ENCODE data around the gene ADRA2C. TPM values are rescaled to one million over a fixed set of nuclear protein-coding genes. Genes with fewer than 3 reads are reported as not detected.

Gene ADRA2C
- total RNA-seq, 1 experiment from 2014 or later: 7.9 TPM

GRCh38 chr4:3771939-3772495 is 5.8 kb downstream of the ADRA2C start:
- in situ Hi-C loops (cut with HindIII; ENCODE audit: low sequenced_read_pairs): no loop called here
- DNase-seq (ENCODE audit: low spot score): no peak

- DNase-seq (ENCODE audit: low spot score): no peak
- in situ Hi-C loops (cut with HindIII; ENCODE audit: low sequenced_read_pairs): no loop called here
Measured at GRCh38 chr4:3772632-3773031, 6.4 kb downstream of the ADRA2C start.

- DNase-seq (ENCODE audit: low spot score): peak; percentile 72
- in situ Hi-C loops (cut with HindIII; ENCODE audit: low sequenced_read_pairs): no loop called here
Measured at GRCh38 chr4:3773552-3774001, 7.4 kb downstream of the ADRA2C start.

GRCh38 chr4:3774253-3774883 is 8.2 kb downstream of the ADRA2C start:
- in situ Hi-C loops (cut with HindIII; ENCODE audit: low sequenced_read_pairs): no loop called here
- DNase-seq (ENCODE audit: low spot score): no peak

GRCh38 chr4:3775005-3775404 is 8.8 kb downstream of the ADRA2C start:
- in situ Hi-C loops (cut with HindIII; ENCODE audit: low sequenced_read_pairs): no loop called here
- DNase-seq (ENCODE audit: low spot score): no peak

- no peak for DNase-seq (ENCODE audit: low spot score)
- in situ Hi-C loops (cut with HindIII; ENCODE audit: low sequenced_read_pairs): no loop called here
Measured at GRCh38 chr4:3775576-3775975, 9.4 kb downstream of the ADRA2C start.

GRCh38 chr4:3776166-3777032 is 10.2 kb downstream of the ADRA2C start:
- in situ Hi-C loops (cut with HindIII; ENCODE audit: low sequenced_read_pairs): no loop called here
- DNase-seq (ENCODE audit: low spot score): no peak

- in situ Hi-C loops (cut with HindIII; ENCODE audit: low sequenced_read_pairs): no loop called here
- no peak for DNase-seq (ENCODE audit: low spot score)
Measured at GRCh38 chr4:3777033-3777390, 10.8 kb downstream of the ADRA2C start.

- DNase-seq (ENCODE audit: low spot score): no peak
- in situ Hi-C loops (cut with HindIII; ENCODE audit: low sequenced_read_pairs): no loop called here
Measured at GRCh38 chr4:3777669-3778068, 11.5 kb downstream of the ADRA2C start.

- in situ Hi-C loops (cut with HindIII; ENCODE audit: low sequenced_read_pairs): no loop called here
- no peak for DNase-seq (ENCODE audit: low spot score)
Measured at GRCh38 chr4:3779509-3779908, 13.3 kb downstream of the ADRA2C start.

GRCh38 chr4:3780347-3781171 is 14.4 kb downstream of the ADRA2C start:
- in situ Hi-C loops (cut with HindIII; ENCODE audit: low sequenced_read_pairs): no loop called here
- no peak for DNase-seq (ENCODE audit: low spot score)

- in situ Hi-C loops (cut with HindIII; ENCODE audit: low sequenced_read_pairs): no loop called here
- DNase-seq (ENCODE audit: low spot score): no peak
Measured at GRCh38 chr4:3781193-3781886, 15.2 kb downstream of the ADRA2C start.

GRCh38 chr4:3781997-3782930 is 16.1 kb downstream of the ADRA2C start:
- in situ Hi-C loops (cut with HindIII; ENCODE audit: low sequenced_read_pairs): no loop called here
- no peak for DNase-seq (ENCODE audit: low spot score)

GRCh38 chr4:3783693-3784306 is 17.6 kb downstream of the ADRA2C start:
- peak; percentile 37 for DNase-seq (ENCODE audit: low spot score)
- in situ Hi-C loops (cut with HindIII; ENCODE audit: low sequenced_read_pairs): no loop called here

- no peak for DNase-seq (ENCODE audit: low spot score)
- in situ Hi-C loops (cut with HindIII; ENCODE audit: low sequenced_read_pairs): no loop called here
Measured at GRCh38 chr4:3784454-3785291, 18.5 kb downstream of the ADRA2C start.

GRCh38 chr4:3785292-3785565 is 19.0 kb downstream of the ADRA2C start:
- in situ Hi-C loops (cut with HindIII; ENCODE audit: low sequenced_read_pairs): no loop called here
- no peak for DNase-seq (ENCODE audit: low spot score)

All from G401 (cell line).